Coronary artery (tissue), 2 donors: ENCODE measurements around the gene NEUROG3.

Source experiments
- DNase-seq: peaks from one replicate; pipeline ENCODE4 v3.0.0-alpha.2; 2017; ENCODE audit warnings: low spot score
- H3K27ac ChIP-seq, 2 donors: fragments of 200-600 bp; sonication (generic); one replicate each; pipeline ENCODE4 v1.5.1; 2016 to 2019
- H3K4me3 ChIP-seq: fragments of 200-600 bp; sonication (generic); 2 replicates; pipeline ENCODE4 v1.5.1; 2016; ENCODE audit warnings: mild to moderate bottlenecking, moderate library complexity
- CTCF ChIP-seq: fragments of 200-600 bp; sonication (generic); IDR thresholded peaks from one replicate; pipeline ENCODE4 v1.5.1; 2019; ENCODE audit warnings: antibody characterized with exemption

NEUROG3 gene

GRCh38 chr10:69609077-69609476, 35.9 kb upstream of the NEUROG3 start:
- TF ChIP-seq CTCF: no peak
- H3K27ac ChIP-seq: no peak overlapping the region
- DNase-seq: no peak
- no peak overlapping the region for H3K4me3 ChIP-seq

DNA sequence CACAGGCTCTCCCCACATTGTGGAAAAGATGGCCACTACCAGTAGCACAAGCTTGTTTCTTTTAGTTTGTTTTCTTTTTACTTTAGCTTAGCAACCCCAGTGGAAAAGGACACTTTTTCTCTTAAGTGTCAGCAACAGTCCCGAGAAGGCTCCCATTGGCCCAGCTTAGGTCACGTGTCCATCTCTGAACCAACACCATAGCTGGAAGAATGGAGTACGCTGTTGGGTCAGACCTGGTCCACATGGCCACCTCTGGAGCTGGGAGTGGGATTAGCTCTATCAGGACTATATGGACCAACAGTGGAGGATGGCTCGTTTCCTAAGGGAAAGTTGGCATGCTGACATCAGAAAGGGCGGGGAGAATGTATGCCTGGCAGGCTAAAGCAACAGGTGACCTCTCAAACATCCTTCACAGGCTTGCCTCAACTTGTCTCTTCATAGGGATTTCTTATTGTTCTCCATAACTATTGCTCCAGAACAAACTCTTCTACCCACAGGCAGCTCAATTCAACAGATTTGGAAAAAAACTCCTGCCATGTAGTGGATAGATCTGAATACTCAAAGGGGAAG, 27.6 kb upstream of the NEUROG3 start:
- no peak for TF ChIP-seq CTCF
- DNase-seq: no peak
- H3K27ac ChIP-seq: no peak overlapping the region
- H3K4me3 ChIP-seq: no peak overlapping the region

- no peak for DNase-seq
Observed at GRCh38 chr10:69588358-69588757, 15.1 kb upstream of the NEUROG3 start.

DNA sequence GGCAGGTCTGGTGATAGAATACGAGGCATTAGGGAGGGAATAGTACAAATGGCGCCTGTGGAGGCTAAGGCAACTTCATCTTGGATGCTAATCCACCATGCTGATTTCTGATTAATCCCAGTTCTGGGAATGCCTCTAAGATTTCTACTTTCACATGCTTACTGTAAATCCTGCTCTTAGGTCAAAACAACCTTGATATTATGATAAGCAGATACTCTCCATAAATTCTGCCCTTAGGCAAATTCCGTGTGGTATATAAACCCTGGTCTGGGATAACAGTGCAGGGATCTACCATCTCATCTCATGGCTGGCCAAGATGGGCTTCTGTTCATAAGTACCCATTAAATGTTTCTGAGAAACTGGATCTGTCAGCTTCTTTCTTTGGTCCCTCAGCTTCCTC, 11.4 kb upstream of the NEUROG3 start:
- no peak overlapping the region for H3K27ac ChIP-seq
- no peak for TF ChIP-seq CTCF
- DNase-seq: no peak
- no peak overlapping the region for H3K4me3 ChIP-seq

More at GRCh38 chr10:69588358-69588757, 15.1 kb upstream of the NEUROG3 start:
- no peak for TF ChIP-seq CTCF
- H3K27ac ChIP-seq: no peak overlapping the region
- no peak overlapping the region for H3K4me3 ChIP-seq

- DNase-seq: no peak
- Histone ChIP-seq H3K4me3 (no peak overlapping the region), H3K27ac (no peak overlapping the region)
- TF ChIP-seq CTCF: no peak
Observed at GRCh38 chr10:69583106-69583505, 9.9 kb upstream of the NEUROG3 start.

DNA sequence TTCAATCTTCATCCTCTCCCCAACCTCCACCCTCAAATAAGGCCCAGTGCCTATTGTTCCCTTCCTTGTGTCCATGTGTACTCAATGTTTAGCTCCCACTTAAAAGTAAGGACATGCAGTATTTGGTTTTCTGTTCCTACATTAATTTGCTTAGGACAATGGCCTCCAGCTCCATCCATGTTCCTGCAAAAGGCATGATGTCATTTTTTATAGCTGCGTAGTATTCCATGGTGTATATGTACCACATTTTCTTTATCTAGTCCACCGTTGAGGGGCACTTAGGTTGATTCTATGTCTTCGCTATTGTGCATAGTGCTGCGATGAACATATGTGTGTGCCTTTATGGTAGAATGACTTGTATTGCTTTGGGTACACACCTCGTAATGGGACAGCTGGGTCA, 7.2 kb upstream of the NEUROG3 start:
- TF ChIP-seq CTCF: no peak

DNA sequence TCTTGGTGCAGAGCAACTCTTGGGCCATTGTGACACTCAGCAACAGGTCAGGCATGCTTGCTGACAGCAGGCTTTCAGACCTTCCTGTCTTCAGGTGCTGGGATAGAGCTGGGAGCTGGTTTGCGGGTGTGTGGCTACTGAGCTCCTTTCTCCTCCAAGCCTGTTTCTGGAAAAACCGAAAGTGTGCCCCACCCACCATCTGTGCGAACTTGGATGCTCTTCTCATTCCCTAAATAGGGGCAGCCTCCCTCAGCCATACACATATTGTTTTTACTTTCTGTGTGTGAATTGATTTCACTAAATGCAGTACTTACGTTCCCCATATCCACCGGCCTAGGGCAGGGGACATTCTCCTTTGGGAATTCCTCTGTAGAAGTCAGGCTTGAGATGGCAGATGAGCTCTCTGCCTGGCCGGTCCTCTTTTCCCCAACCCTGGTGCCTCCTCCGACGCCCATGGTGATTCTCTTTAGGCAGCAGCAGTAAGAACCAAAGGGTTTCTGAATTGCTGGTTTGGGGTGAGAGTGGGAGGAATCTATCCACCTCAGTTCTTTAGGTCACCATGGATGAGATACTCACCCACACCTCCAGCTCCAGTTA, 6.3 kb upstream of the NEUROG3 start:
- DNase-seq: no peak
- no peak for TF ChIP-seq CTCF
- Histone ChIP-seq H3K4me3 (no peak overlapping the region), H3K27ac (no peak overlapping the region)

More for the DNA sequence above, 7.2 kb upstream of the NEUROG3 start:
- no peak overlapping the region for H3K27ac ChIP-seq
- H3K4me3 ChIP-seq: no peak overlapping the region
- DNase-seq: no peak
